Measurements from ENCODE around the gene PHB1.
A peak's percentile ranks its signal among the peaks of the same experiment; 100 is the strongest.

Gene PHB1

GRCh38 chr17:49403514-49404289 is 11.0 kb downstream of the PHB1 start:
- no peak for TF ChIP-seq CTCF (IDR thresholded peaks at IDR 0.05; ENCODE audit: insufficient read depth, missing control alignments)
- FAIRE-seq (no peak), DNase-seq (ENCODE audit: insufficient read length, low spot score) (no peak)

DNA sequence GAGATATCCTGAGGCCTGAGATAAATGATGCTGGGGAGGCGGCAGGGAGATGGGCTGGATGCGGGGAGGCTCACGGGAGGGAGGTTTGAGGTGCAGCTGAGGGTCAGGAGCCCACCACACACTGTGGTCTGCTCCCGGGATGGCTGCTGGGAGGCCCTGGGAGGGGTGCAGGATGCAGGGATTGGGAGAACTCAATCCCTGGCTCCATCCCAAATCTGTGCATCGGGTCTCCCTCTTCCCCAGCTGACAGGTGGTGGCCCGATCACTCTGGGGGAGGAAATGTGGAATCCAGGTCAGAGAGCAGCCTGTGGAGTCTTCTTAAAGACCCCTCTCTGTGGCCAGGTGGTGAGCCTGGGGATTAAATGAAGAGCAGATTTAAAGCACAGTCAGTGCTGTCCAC is 12.0 kb downstream of the PHB1 start:
- peak; percentile 44 for DNase-seq (ENCODE audit: insufficient read length, low spot score)
- FAIRE-seq: no peak
- TF ChIP-seq CTCF (IDR thresholded peaks at IDR 0.05; ENCODE audit: insufficient read depth, missing control alignments): no peak

DNA sequence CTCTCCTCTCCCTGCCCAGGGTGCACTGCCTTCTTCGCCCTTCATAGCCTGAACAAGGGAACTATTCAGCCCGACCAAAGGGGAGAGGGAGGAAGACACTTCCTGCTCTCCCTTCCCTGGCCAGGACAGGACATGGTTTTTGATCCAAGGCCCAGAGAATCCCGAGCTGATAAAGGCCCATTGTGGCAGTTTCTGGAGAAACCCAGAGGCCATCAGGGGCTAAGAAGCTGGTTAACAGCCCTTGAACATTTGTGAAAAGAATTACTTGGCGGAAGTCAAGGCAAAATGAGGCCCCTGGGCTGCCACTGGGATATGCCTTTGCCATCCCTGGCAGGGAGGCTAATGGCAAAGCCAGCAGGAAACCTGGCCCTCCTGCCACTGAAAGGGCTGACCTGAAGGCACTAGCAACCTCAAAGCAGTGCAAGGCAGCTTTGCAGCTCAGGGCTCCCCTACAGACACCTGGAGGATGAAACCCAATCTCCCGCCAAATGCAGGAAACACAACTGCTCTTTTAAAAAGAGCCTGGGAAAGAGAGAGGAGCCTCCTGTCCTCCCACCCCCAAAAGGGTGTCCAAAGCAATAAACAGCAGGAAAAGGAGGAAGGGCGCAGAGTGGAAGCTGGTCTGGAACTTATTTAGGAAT is 12.6 kb downstream of the PHB1 start:
- DNase-seq (ENCODE audit: insufficient read length, low spot score) (no peak), FAIRE-seq (no peak)
- TF ChIP-seq CTCF (IDR thresholded peaks at IDR 0.05; ENCODE audit: insufficient read depth, missing control alignments): no peak

GRCh38 chr17:49399995-49400394 is 14.7 kb downstream of the PHB1 start:
- DNase-seq (ENCODE audit: insufficient read length, low spot score): no peak
- no peak for TF ChIP-seq CTCF (IDR thresholded peaks at IDR 0.05; ENCODE audit: insufficient read depth, missing control alignments)
- FAIRE-seq: no peak

GRCh38 chr17:49397586-49397985 is 17.1 kb downstream of the PHB1 start:
- FAIRE-seq (no peak), DNase-seq (ENCODE audit: insufficient read length, low spot score) (no peak)
- TF ChIP-seq CTCF (IDR thresholded peaks at IDR 0.05; ENCODE audit: insufficient read depth, missing control alignments): no peak

DNA sequence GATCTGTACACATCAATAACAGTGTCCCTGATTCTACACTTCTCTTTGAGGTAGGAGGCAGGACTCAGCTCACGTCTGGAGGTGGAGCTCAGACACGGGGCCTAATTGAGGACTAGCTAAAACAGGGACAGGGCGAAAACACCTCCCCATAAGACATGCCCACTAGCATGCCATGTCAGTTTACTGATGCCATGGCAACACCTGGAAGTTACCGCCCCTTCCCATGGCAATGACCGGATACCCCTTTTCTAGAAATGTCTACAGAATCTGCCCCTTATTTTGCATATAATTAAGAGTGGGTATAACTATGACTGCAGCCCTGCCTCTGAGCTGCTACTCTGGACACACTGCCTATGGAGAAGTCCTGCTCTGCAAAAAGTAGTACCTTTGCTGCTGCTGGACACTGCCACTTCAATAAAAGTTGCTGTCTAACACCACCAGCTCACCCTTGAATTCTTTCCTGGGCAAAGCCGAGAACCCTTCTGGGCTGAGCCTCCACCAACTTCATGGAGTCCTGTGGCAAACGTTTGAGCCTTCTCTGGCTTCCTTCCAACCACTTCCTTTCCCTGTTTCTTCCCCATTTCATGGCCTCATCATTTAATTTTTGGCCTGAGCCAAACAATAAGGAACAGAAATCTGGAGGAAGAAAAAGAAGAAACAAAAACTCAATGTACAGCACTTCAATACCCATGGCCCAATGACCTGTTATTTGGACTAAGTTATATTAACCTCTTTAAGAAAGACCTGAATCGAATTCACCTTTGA is 21.0 kb downstream of the PHB1 start:
- no peak for TF ChIP-seq CTCF (IDR thresholded peaks at IDR 0.05; ENCODE audit: insufficient read depth, missing control alignments)
- FAIRE-seq (no peak), DNase-seq (ENCODE audit: insufficient read length, low spot score) (no peak)

All from D721Med (cell line).